ENCODE data around the gene CRYBG2. TPM values are rescaled to one million over a fixed set of nuclear protein-coding genes. Genes with fewer than 3 reads are reported as not detected.

The CRYBG2 gene
- total and polyA plus RNA-seq, 2 of the 13 experiments (the other 11 are each of a cell fraction or from before 2014, with no cell fraction given): 1.3 to 2.9 TPM

DNA sequence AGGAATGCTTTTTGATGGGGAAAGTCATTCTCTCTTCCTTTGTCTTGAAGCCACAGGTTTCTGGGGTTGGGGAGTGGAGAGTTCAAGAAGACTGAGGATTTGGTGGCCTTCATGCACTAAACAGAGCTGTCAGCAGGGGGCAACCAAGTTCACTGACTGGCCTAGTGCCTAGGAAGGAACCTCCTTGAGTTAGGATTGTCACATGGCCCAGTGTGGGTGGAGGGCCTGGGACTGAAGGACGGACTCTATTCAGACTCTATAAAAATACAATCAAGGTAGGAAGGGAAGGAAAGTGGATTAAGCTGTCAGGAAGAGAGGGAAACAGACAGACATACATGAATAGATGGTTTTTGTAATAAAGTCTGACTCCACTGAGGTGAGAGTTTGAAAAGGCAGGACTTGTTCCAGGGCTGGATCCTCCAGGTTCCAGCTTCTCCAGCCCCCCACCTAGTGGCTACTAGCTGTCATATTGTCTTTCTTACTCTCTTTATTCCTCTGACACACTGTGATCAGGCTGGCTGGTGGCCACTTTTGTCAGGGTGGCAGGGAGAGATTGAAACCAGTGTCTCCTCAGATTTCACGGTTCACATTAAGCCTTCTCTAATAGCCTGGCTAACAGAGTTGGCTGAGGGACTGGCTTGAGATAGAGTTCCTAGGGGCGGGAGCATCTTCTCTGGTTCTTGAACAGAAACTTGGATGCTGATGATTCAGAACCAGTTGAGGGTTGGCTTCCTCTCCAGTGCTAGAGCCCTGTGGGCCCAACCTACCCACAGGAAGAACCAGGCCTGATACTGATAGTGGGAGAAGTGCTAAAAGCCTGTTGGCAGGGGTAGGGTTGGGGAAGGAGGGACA is 78.1 kb downstream of the CRYBG2 start (continued):
- peak; percentile 40; the same call in 1 of the 2 replicates for TF ChIP-seq ZFX (CRISPR knock-in tag; IDR thresholded peaks at IDR 0.05; ENCODE audit: low read depth)
- 0 out of 2 replicates have a peak, but pooled peaks have one; percentile 28 for TF ChIP-seq ZNF605 (CRISPR knock-in tag; IDR thresholded peaks at IDR 0.05)
- TF ChIP-seq RFX5 (IDR thresholded peaks at IDR 0.05; ENCODE audit: low read depth, low read length): no peak

DNA sequence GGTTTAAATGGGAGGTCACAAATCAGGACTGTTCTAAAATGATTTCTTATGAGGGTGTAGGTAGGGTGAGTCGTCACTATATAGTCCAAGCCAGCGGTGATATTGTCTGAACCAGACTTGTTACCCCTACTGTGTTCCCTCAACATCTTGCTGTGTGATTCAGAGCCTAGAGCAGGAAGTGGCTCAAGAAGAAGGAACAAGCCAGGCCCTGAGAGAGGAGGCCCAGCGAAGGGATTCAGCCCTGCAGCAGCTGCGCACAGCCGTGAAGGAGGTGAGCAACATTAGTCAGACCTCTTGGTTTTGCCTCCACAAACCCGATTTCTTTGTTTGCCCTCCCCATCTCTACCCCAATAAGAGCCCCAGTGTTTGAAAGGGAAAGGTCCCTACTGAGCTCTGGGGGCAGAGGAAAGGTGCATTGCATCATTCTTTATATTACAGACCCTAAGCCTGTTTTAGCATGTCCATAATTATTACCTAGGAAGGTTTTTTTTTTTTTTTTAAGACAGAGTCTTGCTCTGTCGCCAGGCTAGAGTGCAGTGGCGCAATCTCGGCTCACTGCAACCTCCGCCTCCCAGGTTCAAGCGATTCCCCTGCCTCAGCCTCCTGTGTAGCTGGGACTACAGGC is 79.0 kb downstream of the CRYBG2 start:
- ChIA-PET POLR2A (no interaction called here), CTCF (ENCODE audit: low intra/inter-chr PET ratio, low total read pairs) (interaction anchor here (1.3 to 2.4 kb wide), 5 partner anchors 47 to 142 kb away, joined by 3 to 18 read pairs (median 10); no protein-coding TSS in a partner anchor)
- Histone ChIP-seq H3K79me2 (ENCODE audit: insufficient read depth, low read length) (no peaks in the 10 kb centered on the region), H3K4me3 (replicated peaks in 1 of 3; ENCODE audit: insufficient read depth in 1 of 3, low read depth in 2 of 3, low read length in 3 of 3) (no peak overlapping the region), H2AFZ (ENCODE audit: low read length) (no peak overlapping the region), H3K27me3 (ENCODE audit: control insufficient read depth in 1 of 2, insufficient read depth in 2 of 2, low read length in 2 of 2) (no peaks in the 10 kb centered on the region), H3K9me3 (ENCODE audit: low read length) (no peaks in the 10 kb centered on the region), H3K36me3 (replicated peaks in 1 of 2; ENCODE audit: control insufficient read depth in 1 of 2, insufficient read depth in 2 of 2, low read length in 2 of 2) (peaks cover 25 to 69% of the 10 kb centered on the region in 2 experiments), H3K27ac (ENCODE audit: extremely low read length, insufficient read depth, low read length) (no peak overlapping the region), H4K20me1 (ENCODE audit: insufficient read depth, low read length) (no peaks in the 10 kb centered on the region), H3K4me2 (ENCODE audit: low read depth, low read length) (no peak overlapping the region), H3K4me1 (ENCODE audit: insufficient read depth, low read length) (peaks cover 26% of the 10 kb centered on the region), H3K9ac (ENCODE audit: insufficient read depth, low read depth, low read length) (no peak overlapping the region)
- in situ Hi-C loops (cut with HindIII; ENCODE audit: extremely low pct_ligation_motif_present, low pct_unique_long_range_greater_than_20kb) (no loop called here), intact Hi-C loops (cut with micrococcal nuclease; ENCODE audit: unreplicated experiment) (loop anchor here (2.0 kb wide), 1 partner anchor 46 kb away; no protein-coding TSS in a partner anchor)
- DNase-seq (ENCODE audit: low spot score): no peak
- 93% methylated on average over 11 of the region's 11 CpGs for WGBS (ENCODE audit: low lambda C conversion rate)
- FAIRE-seq: no peak
- peak; percentile 33; the same call in 1 of the 2 replicates for TF ChIP-seq ATF7 (IDR thresholded peaks at IDR 0.05)
- no peak for TF ChIP-seq ATF7 (CRISPR knock-in tag; IDR thresholded peaks at IDR 0.05)
- TF ChIP-seq ZNF687 (CRISPR knock-in tag; IDR thresholded peaks at IDR 0.05): no peak
- no TSS peak for BruUV-seq (replicated peaks)
- ATAC-seq: no peak

Other genes starting within 250 kb of the CRYBG2 start
- 4.6 and 5.8 TPM in 2 replicates for gene PDIK1L, start 242.3 kb downstream of the CRYBG2 start, total RNA-seq (2016; rRNA removed; fragmentation: Illumina TruSeq; extraction: Trizol)
- gene PDIK1L, start 242.3 kb downstream of the CRYBG2 start, polyA plus RNA-seq (2011; rRNA removed): 1.2 and 1.9 TPM in 2 replicates
- not detected in 2 replicates for gene FAM110D, start 195.1 kb downstream of the CRYBG2 start, total RNA-seq (2016; rRNA removed; fragmentation: Illumina TruSeq; extraction: Trizol)
- not detected in 2 replicates for gene FAM110D, start 195.1 kb downstream of the CRYBG2 start, polyA plus RNA-seq (2011; rRNA removed)
- not detected in 2 replicates for gene C1orf232, start 185.2 kb downstream of the CRYBG2 start, total RNA-seq (2016; rRNA removed; fragmentation: Illumina TruSeq; extraction: Trizol)
- not detected in 2 replicates for gene C1orf232, start 185.2 kb downstream of the CRYBG2 start, polyA plus RNA-seq (2011; rRNA removed)
- gene ZNF593, start 184.2 kb downstream of the CRYBG2 start, total RNA-seq (2016; rRNA removed; fragmentation: Illumina TruSeq; extraction: Trizol): 55.8 and 59.3 TPM in 2 replicates
- 37.3 and 43.0 TPM in 2 replicates for gene ZNF593, start 184.2 kb downstream of the CRYBG2 start, polyA plus RNA-seq (2011; rRNA removed)
- not detected in 2 replicates for gene ZNF593OS, start 182.3 kb downstream of the CRYBG2 start, total RNA-seq (2016; rRNA removed; fragmentation: Illumina TruSeq; extraction: Trizol)
- not detected in 2 replicates for gene ZNF593OS, start 182.3 kb downstream of the CRYBG2 start, polyA plus RNA-seq (2011; rRNA removed)
- 1.5 and 3.4 TPM in 2 replicates for gene CNKSR1, start 176.6 kb downstream of the CRYBG2 start, total RNA-seq (2016; rRNA removed; fragmentation: Illumina TruSeq; extraction: Trizol)
- gene CNKSR1, start 176.6 kb downstream of the CRYBG2 start, polyA plus RNA-seq (2011; rRNA removed): 8.9 and 9.7 TPM in 2 replicates
- gene CATSPER4, start 163.5 kb downstream of the CRYBG2 start, total RNA-seq (2016; rRNA removed; fragmentation: Illumina TruSeq; extraction: Trizol): not detected in 2 replicates
- gene CATSPER4, start 163.5 kb downstream of the CRYBG2 start, polyA plus RNA-seq (2011; rRNA removed): not detected in 2 replicates
- gene CEP85, start 119.9 kb downstream of the CRYBG2 start, total RNA-seq (2016; rRNA removed; fragmentation: Illumina TruSeq; extraction: Trizol): 22.4 and 26.7 TPM in 2 replicates
- gene CEP85, start 119.9 kb downstream of the CRYBG2 start, polyA plus RNA-seq (2011; rRNA removed): 16.1 and 16.9 TPM in 2 replicates
- 12.2 and 13.4 TPM in 2 replicates for gene SH3BGRL3, start 74.0 kb downstream of the CRYBG2 start, total RNA-seq (2016; rRNA removed; fragmentation: Illumina TruSeq; extraction: Trizol)
- gene SH3BGRL3, start 74.0 kb downstream of the CRYBG2 start, polyA plus RNA-seq (2011; rRNA removed): 11.4 and 11.5 TPM in 2 replicates
- gene UBXN11, start 47.5 kb downstream of the CRYBG2 start, total RNA-seq (2016; rRNA removed; fragmentation: Illumina TruSeq; extraction: Trizol): 3.2 and 9.3 TPM in 2 replicates
- 10.3 and 10.4 TPM in 2 replicates for gene UBXN11, start 47.5 kb downstream of the CRYBG2 start, polyA plus RNA-seq (2011; rRNA removed)
- not detected in 2 replicates for gene CD52, start 36.2 kb downstream of the CRYBG2 start, total RNA-seq (2016; rRNA removed; fragmentation: Illumina TruSeq; extraction: Trizol)
- 0.32 and 0.93 TPM in 2 replicates for gene CD52, start 36.2 kb downstream of the CRYBG2 start, polyA plus RNA-seq (2011; rRNA removed)
- gene ZNF683, start 18.6 kb upstream of the CRYBG2 start, total RNA-seq (2016; rRNA removed; fragmentation: Illumina TruSeq; extraction: Trizol): not detected in 2 replicates
- gene ZNF683, start 18.6 kb upstream of the CRYBG2 start, polyA plus RNA-seq (2011; rRNA removed): not detected in 2 replicates
- 0.04 TPM in 1 of 2 replicates, not detected in the other for gene LIN28A, start 56.7 kb upstream of the CRYBG2 start, total RNA-seq (2016; rRNA removed; fragmentation: Illumina TruSeq; extraction: Trizol)
- gene LIN28A, start 56.7 kb upstream of the CRYBG2 start, polyA plus RNA-seq (2011; rRNA removed): 0.01 TPM in 1 of 2 replicates, not detected in the other
- 26.5 and 28.3 TPM in 2 replicates for gene DHDDS, start 78.2 kb upstream of the CRYBG2 start, total RNA-seq (2016; rRNA removed; fragmentation: Illumina TruSeq; extraction: Trizol)
- gene DHDDS, start 78.2 kb upstream of the CRYBG2 start, polyA plus RNA-seq (2011; rRNA removed): 18.3 and 18.9 TPM in 2 replicates
- gene HMGN2, start 118.3 kb upstream of the CRYBG2 start, total RNA-seq (2016; rRNA removed; fragmentation: Illumina TruSeq; extraction: Trizol): 343 and 366 TPM in 2 replicates
- gene HMGN2, start 118.3 kb upstream of the CRYBG2 start, polyA plus RNA-seq (2011; rRNA removed): 40.5 and 63.4 TPM in 2 replicates
- gene RPS6KA1, start 175.6 kb upstream of the CRYBG2 start, total RNA-seq (2016; rRNA removed; fragmentation: Illumina TruSeq; extraction: Trizol): 24.0 and 24.2 TPM in 2 replicates
- 19.6 and 22.1 TPM in 2 replicates for gene RPS6KA1, start 175.6 kb upstream of the CRYBG2 start, polyA plus RNA-seq (2011; rRNA removed)